Endodermal cell (in vitro differentiated cells): ENCODE data around the gene UBE2H. TPM values are rescaled to one million over a fixed set of nuclear protein-coding genes. Genes with fewer than 3 reads are reported as not detected.

ENCODE experiments used
- DNase-seq: peaks from one replicate; pipeline ENCODE4 v3.0.0-alpha.2; 2017
- H3K27ac ChIP-seq: 2 replicates; pipeline ENCODE4 v1.5.1; 2013; ENCODE audit warnings: mild to moderate bottlenecking, low read depth, low read length, moderate library complexity
- H3K27me3 ChIP-seq: 2 replicates; pipeline ENCODE4 v1.6.1; 2013; ENCODE audit warnings: mild to moderate bottlenecking, low read length, moderate library complexity; ENCODE audit not compliant: insufficient read depth, control insufficient read depth, poor library complexity, severe bottlenecking
- H3K36me3 ChIP-seq: 2 replicates; pipeline ENCODE4 v1.7.0; 2013; ENCODE audit warnings: mild to moderate bottlenecking, low read length, moderate library complexity; ENCODE audit not compliant: control insufficient read depth, insufficient read depth
- H3K4me1 ChIP-seq: one replicate; pipeline ENCODE4 v1.7.0; 2013; ENCODE audit warnings: low read length; ENCODE audit not compliant: control insufficient read depth, insufficient read depth
- H3K4me3 ChIP-seq: 2 replicates; pipeline ENCODE4 v1.5.1; 2013; ENCODE audit warnings: mild to moderate bottlenecking, low read length, moderate library complexity
- H3K9ac ChIP-seq: 2 replicates; pipeline ENCODE4 v1.6.1; 2013; ENCODE audit warnings: mild to moderate bottlenecking, low read length, moderate library complexity; ENCODE audit not compliant: poor library complexity, severe bottlenecking; ENCODE audit errors: extremely low read depth
- H3K9me3 ChIP-seq: 2 replicates; pipeline ENCODE4 v1.6.1; 2013; ENCODE audit warnings: mild to moderate bottlenecking, low read length, moderate library complexity; ENCODE audit not compliant: control insufficient read depth
- H3K27ac Mint-ChIP-seq: 2 replicates; pipeline ENCODE4 v1.8.0; 2020; ENCODE audit warnings: mixed read lengths
- H3K27me3 Mint-ChIP-seq: 2 replicates; pipeline ENCODE4 v1.8.0; 2021; ENCODE audit warnings: mild to moderate bottlenecking, mixed read lengths; ENCODE audit not compliant: insufficient read depth
- H3K36me3 Mint-ChIP-seq: 2 replicates; pipeline ENCODE4 v1.8.0; 2020; ENCODE audit warnings: low read depth, mixed read lengths
- H3K4me1 Mint-ChIP-seq: 2 replicates; pipeline ENCODE4 v1.8.0; 2020; ENCODE audit warnings: mixed read lengths
- H3K4me3 Mint-ChIP-seq: 2 replicates; pipeline ENCODE4 v1.8.0; 2020; ENCODE audit warnings: mild to moderate bottlenecking, moderate library complexity, mixed read lengths
- H3K9me3 Mint-ChIP-seq: 2 replicates; pipeline ENCODE4 v1.8.0; 2020; ENCODE audit warnings: mild to moderate bottlenecking, mixed read lengths
- CTCF ChIP-seq: fragments of 200-600 bp; sonication (generic); conservative IDR thresholded peaks from 2 replicates; pipeline ENCODE4 v1.5.0; 2021; ENCODE audit warnings: antibody characterized with exemption, mild to moderate bottlenecking
- WGBS, 2 experiments: methylation state at CpG; one replicate each; pipeline versions ENCODE4 v1.1.5 to v1.1.7; 2013; ENCODE audit warnings: missing lambda C conversion rate in 2 of 2, mixed read lengths in 1 of 2; ENCODE audit not compliant: insufficient coverage in 1 of 2, insufficient read length in 1 of 2; 5-methylcytosine and 5-hydroxymethylcytosine counted together
- total RNA-seq, 2 donors: library from RNA; stranded (reverse); fragmentation: NEBNext Ultra II Directional in 1 of 2; extraction: Animal tissue kit (Norgen Biotek cat#: 25700) in 1 of 2; gene quantifications; 2 replicates in 1 of 2; 3 replicates in 1 of 2; pipeline ENCODE4 v1.2.1, GENCODE V29; 2021

The UBE2H gene
- total RNA-seq, 2 donors from 2014 or later = 74.5 to 74.7 TPM

- no peak for TF ChIP-seq CTCF
- Histone ChIP-seq H3K9ac (no peak overlapping the region), H3K36me3 (no peaks in the 10 kb centered on the region), H3K27ac (no peak overlapping the region), H3K4me3 (no peak overlapping the region), H3K9me3 (peaks cover 5% of the 10 kb centered on the region), H3K27me3 (no peaks in the 10 kb centered on the region), H3K4me1 (no peaks in the 10 kb centered on the region)
- Mint-ChIP-seq H3K4me3 (no peak overlapping the region), H3K27ac (no peak overlapping the region), H3K27me3 (no peaks in the 10 kb centered on the region), H3K36me3 (peaks cover 8% of the 10 kb centered on the region), H3K4me1 (peaks cover 1% of the 10 kb centered on the region), H3K9me3 (peaks cover 7% of the 10 kb centered on the region)
- DNase-seq = no peak
- 100% methylated on average over 2 to 3 of the region's 3 CpGs for WGBS, 2 experiments
Measured at GRCh38 chr7:129816742-129817141, 136.0 kb downstream of the UBE2H start.

- DNase-seq = peak; percentile 63
- 93 to 100% methylated on average over 1 to 3 of the region's 3 CpGs for WGBS, 2 experiments
Measured at GRCh38 chr7:129807863-129808262, 144.9 kb downstream of the UBE2H start.

GRCh38 chr7:129804890-129805719 is 147.7 kb downstream of the UBE2H start:
- no peaks in the 10 kb centered on the region for H3K4me1 Mint-ChIP-seq
- 88 to 91% methylated on average over 1 to 11 of the region's 11 CpGs for WGBS, 2 experiments
- no peaks in the 10 kb centered on the region for H3K9me3 Mint-ChIP-seq
- H3K36me3 Mint-ChIP-seq = no peaks in the 10 kb centered on the region
- Histone ChIP-seq H3K27me3 (no peaks in the 10 kb centered on the region), H3K4me3 (no peak overlapping the region), H3K27ac (no peak overlapping the region), H3K4me1 (no peaks in the 10 kb centered on the region), H3K36me3 (no peaks in the 10 kb centered on the region), H3K9ac (no peak overlapping the region), H3K9me3 (no peaks in the 10 kb centered on the region)
- peaks cover 6% of the 10 kb centered on the region for H3K27me3 Mint-ChIP-seq
- H3K4me3 Mint-ChIP-seq = no peak overlapping the region
- H3K27ac Mint-ChIP-seq = no peak overlapping the region
- no peak for TF ChIP-seq CTCF
- DNase-seq = peak; percentile 47

More at GRCh38 chr7:129807863-129808262, 144.9 kb downstream of the UBE2H start:
- no peak for TF ChIP-seq CTCF
- Mint-ChIP-seq H3K27me3 (no peaks in the 10 kb centered on the region), H3K9me3 (no peaks in the 10 kb centered on the region), H3K4me1 (no peaks in the 10 kb centered on the region), H3K4me3 (no peak overlapping the region), H3K27ac (no peak overlapping the region), H3K36me3 (no peaks in the 10 kb centered on the region)
- H3K27me3 ChIP-seq = no peaks in the 10 kb centered on the region
- no peaks in the 10 kb centered on the region for H3K9me3 ChIP-seq
- H3K27ac ChIP-seq = no peak overlapping the region
- H3K4me1 ChIP-seq = no peaks in the 10 kb centered on the region
- no peak overlapping the region for H3K4me3 ChIP-seq
- H3K9ac ChIP-seq = no peak overlapping the region
- no peaks in the 10 kb centered on the region for H3K36me3 ChIP-seq
